Prostate gland (tissue), 2 donors: ENCODE measurements around the gene ABCA1. TPM values are rescaled to one million over a fixed set of nuclear protein-coding genes. Genes with fewer than 3 reads are reported as not detected.
"Not testable (repeated sequence)": the region's sequence is repeated elsewhere in the genome, so short reads cannot be mapped to it uniquely, and the experiment has no call there.

Source experiments
- DNase-seq: peaks from one replicate; pipeline ENCODE4 v3.0.0-alpha.2; 2019; ENCODE audit warnings: low spot score
- H3K27ac ChIP-seq, 2 donors: fragments of 200-600 bp; sonication (generic); 2 replicates each; pipeline ENCODE4 v1.5.1; 2017 to 2019
- H3K27me3 ChIP-seq: fragments of 200-600 bp; sonication (generic); replicated peaks from 2 replicates; pipeline ENCODE4 v1.5.1; 2019; ENCODE audit not compliant: insufficient read depth
- H3K36me3 ChIP-seq, 2 donors: fragments of 200-600 bp; sonication (generic); 1 replicate in 1 of 2; 2 replicates in 1 of 2; pipeline versions ENCODE4 v1.5.1 to v1.8.1; 2017 to 2019
- H3K4me1 ChIP-seq: fragments of 200-600 bp; sonication (generic); replicated peaks from 2 replicates; pipeline ENCODE4 v1.5.1; 2019
- H3K4me3 ChIP-seq, 2 donors: fragments of 200-600 bp; sonication (generic); 2 replicates each; pipeline ENCODE4 v1.5.1; 2017 to 2019
- H3K9me3 ChIP-seq: fragments of 200-600 bp; sonication (generic); 2 replicates; pipeline ENCODE4 v1.5.1; 2017
- POLR2A ChIP-seq: fragments of 450-650 bp; IDR thresholded peaks from one replicate; pipeline ENCODE4 v1.6.1; 2016; ENCODE audit warnings: antibody characterized with exemption, mild to moderate bottlenecking
- POLR2AphosphoS5 ChIP-seq: sonication (generic); formaldehyde crosslinking; IDR thresholded peaks from one replicate; pipeline ENCODE4 v1.6.1; 2017; ENCODE audit warnings: antibody characterized with exemption
- WGBS: methylation state at CpG from one replicate; pipeline ENCODE4 v1.1.5; 2018; 5-methylcytosine and 5-hydroxymethylcytosine counted together
- intact Hi-C: fragments of 100-400 bp; cut with DNase I; formaldehyde crosslinking; loops from one replicate; pipeline ENCODE4 v1.14.2; 2022
- total RNA-seq, 2 donors: library from RNA; depleted of rRNA; stranded (reverse); fragments of >200 nt; gene quantifications; one replicate each; pipeline ENCODE4 v1.1.0, GENCODE V29; 2016
- TF ChIP-seq, protein P1 (sequence below), 4 experiments: fragments of 200-600 bp in 2 of 4; fragments of 450-650 bp in 2 of 4; sonication (generic) in 2 of 4; IDR thresholded peaks; 1 replicate in 3 of 4; 2 replicates in 1 of 4; pipeline ENCODE4 v1.5.1; 2016 to 2019; ENCODE audit warnings: antibody characterized with exemption in 4 of 4, mild to moderate bottlenecking in 2 of 4, moderate library complexity in 2 of 4

The ABCA1 gene, protein sequence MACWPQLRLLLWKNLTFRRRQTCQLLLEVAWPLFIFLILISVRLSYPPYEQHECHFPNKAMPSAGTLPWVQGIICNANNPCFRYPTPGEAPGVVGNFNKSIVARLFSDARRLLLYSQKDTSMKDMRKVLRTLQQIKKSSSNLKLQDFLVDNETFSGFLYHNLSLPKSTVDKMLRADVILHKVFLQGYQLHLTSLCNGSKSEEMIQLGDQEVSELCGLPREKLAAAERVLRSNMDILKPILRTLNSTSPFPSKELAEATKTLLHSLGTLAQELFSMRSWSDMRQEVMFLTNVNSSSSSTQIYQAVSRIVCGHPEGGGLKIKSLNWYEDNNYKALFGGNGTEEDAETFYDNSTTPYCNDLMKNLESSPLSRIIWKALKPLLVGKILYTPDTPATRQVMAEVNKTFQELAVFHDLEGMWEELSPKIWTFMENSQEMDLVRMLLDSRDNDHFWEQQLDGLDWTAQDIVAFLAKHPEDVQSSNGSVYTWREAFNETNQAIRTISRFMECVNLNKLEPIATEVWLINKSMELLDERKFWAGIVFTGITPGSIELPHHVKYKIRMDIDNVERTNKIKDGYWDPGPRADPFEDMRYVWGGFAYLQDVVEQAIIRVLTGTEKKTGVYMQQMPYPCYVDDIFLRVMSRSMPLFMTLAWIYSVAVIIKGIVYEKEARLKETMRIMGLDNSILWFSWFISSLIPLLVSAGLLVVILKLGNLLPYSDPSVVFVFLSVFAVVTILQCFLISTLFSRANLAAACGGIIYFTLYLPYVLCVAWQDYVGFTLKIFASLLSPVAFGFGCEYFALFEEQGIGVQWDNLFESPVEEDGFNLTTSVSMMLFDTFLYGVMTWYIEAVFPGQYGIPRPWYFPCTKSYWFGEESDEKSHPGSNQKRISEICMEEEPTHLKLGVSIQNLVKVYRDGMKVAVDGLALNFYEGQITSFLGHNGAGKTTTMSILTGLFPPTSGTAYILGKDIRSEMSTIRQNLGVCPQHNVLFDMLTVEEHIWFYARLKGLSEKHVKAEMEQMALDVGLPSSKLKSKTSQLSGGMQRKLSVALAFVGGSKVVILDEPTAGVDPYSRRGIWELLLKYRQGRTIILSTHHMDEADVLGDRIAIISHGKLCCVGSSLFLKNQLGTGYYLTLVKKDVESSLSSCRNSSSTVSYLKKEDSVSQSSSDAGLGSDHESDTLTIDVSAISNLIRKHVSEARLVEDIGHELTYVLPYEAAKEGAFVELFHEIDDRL (N-terminal part only)
- total RNA-seq: 10 to 100 TPM; 11.0 to 63.7 TPM

DNA sequence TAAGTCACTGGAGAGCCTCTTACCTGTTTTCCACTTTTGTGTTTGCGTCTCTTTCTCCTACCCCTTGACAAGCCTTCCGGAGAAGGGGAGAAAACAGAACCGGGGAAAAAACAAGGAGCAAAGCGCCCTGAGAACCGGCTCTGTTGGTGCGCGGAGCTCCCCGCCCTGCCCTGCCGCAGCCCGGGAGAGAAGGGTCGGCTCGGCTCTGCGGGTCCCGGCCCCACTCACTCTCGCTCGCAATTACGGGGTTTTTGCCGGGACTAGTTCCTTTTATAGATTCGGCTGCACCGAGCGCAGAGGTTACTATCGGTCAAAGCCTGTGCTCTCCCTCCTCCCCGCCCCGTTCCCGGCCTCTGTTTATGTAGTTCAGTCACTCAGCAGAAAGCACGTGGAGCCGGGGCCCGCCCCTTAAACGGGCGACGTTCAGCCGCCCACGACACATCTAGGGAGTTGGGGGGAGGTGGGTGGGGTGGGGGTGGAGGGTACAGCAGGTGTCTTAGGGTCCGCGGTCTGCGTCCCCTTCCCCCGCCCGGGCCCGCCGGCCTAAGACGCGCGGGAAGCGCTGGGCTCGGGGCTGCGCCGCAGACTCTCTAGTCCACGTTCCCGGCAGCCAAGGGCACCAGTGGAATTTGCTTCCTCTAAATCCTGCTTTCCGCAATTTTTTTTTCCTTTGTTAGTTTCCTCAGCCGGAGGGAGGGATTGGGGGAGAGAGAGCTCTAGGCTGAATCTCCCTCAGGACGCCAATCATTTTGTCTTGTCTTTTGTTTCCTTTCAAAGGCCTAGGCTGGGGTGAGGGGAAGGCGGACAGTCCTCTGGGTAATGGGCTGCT is at the start of gene ABCA1:
ABCA1 (minus strand) TSS at position 244 of the 829 bp plus-strand sequence. CDS start 24,476 bp downstream, outside the sequence.
- H3K36me3 ChIP-seq: no peaks in the 10 kb centered on the region
- 6% methylated on average over 53 of the region's 53 CpGs for WGBS
- peak within 1 kb of the TSS; percentile 66 to 68 for H3K27ac ChIP-seq
- intact Hi-C loops: loop anchor here (1.0 to 10.0 kb wide), 7 partner anchors 40 to 487 kb away; partner anchors contain the start of gene SLC44A1
- TF ChIP-seq POLR2AphosphoS5: peak; percentile 75
- TF ChIP-seq, protein P1, sequence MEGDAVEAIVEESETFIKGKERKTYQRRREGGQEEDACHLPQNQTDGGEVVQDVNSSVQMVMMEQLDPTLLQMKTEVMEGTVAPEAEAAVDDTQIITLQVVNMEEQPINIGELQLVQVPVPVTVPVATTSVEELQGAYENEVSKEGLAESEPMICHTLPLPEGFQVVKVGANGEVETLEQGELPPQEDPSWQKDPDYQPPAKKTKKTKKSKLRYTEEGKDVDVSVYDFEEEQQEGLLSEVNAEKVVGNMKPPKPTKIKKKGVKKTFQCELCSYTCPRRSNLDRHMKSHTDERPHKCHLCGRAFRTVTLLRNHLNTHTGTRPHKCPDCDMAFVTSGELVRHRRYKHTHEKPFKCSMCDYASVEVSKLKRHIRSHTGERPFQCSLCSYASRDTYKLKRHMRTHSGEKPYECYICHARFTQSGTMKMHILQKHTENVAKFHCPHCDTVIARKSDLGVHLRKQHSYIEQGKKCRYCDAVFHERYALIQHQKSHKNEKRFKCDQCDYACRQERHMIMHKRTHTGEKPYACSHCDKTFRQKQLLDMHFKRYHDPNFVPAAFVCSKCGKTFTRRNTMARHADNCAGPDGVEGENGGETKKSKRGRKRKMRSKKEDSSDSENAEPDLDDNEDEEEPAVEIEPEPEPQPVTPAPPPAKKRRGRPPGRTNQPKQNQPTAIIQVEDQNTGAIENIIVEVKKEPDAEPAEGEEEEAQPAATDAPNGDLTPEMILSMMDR (IDR thresholded peaks at IDR 0.05): no peak
- TF ChIP-seq POLR2A: peak; percentile 80
- H3K4me1 ChIP-seq: no peaks in the 10 kb centered on the region
- peak; percentile 92 for DNase-seq
- no peaks in the 10 kb centered on the region for H3K27me3 ChIP-seq
- H3K4me3 ChIP-seq: peak within 1 kb of the TSS; percentile 58 to 66
- no peaks in the 10 kb centered on the region for H3K9me3 ChIP-seq

DNA sequence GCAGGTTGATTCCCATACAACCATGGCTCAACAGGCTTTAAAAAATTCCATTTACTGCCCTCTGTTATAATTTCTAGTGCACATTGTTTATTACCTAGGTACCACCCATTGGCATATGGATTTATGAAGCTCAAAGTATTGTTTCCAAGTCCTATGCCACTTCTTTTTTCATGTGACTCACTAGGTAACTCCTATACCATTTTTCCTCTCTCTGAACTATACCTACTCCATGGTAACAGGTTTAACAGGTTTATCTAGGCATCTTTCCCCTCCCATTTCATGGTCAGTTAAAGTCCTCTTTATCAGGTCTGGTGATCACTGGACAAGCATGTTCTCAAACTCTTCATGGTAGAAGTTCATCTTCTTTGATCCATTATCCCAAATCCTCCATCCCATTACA is 49.6 kb upstream of the ABCA1 start:
- H3K4me3 ChIP-seq: no peak overlapping the region
- TF ChIP-seq POLR2AphosphoS5 (no peak), POLR2A (no peak)
- TF ChIP-seq, protein P1 (IDR thresholded peaks at IDR 0.05): no peak
- DNase-seq: no peak
- no peaks in the 10 kb centered on the region for H3K4me1 ChIP-seq
- no peaks in the 10 kb centered on the region for H3K36me3 ChIP-seq
- H3K9me3 ChIP-seq: no peaks in the 10 kb centered on the region
- H3K27me3 ChIP-seq: no peaks in the 10 kb centered on the region
- intact Hi-C loops: loop anchor here (10.0 kb wide), 1 partner anchor 437 kb away; no protein-coding TSS in a partner anchor
- no peak overlapping the region for H3K27ac ChIP-seq

DNA sequence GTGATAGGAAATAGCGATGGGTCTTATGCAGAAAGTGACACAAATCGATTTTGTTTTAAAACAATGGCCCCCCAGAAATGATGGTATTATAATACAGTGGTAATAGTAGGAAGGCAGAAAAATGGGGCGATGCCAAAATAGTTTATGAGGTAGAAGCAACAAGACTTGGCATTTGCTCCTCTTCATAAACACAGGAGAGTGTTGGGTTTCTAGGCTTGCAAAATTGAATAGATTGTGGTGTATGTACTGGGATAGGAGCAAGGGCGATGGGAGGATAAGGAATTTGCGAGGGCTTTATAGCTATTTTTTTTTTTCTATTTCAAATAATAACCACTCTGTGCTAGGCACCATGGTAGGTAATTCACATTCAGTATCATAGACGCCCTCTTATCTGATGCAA is 49.2 kb upstream of the ABCA1 start:
- no peaks in the 10 kb centered on the region for H3K9me3 ChIP-seq
- no peak overlapping the region for H3K27ac ChIP-seq
- no peaks in the 10 kb centered on the region for H3K27me3 ChIP-seq
- no peak for DNase-seq
- 57% methylated on average over 6 of the region's 6 CpGs for WGBS
- no peaks in the 10 kb centered on the region for H3K36me3 ChIP-seq
- no peak overlapping the region for H3K4me3 ChIP-seq
- H3K4me1 ChIP-seq: no peaks in the 10 kb centered on the region
- intact Hi-C loops: loop anchor here (10.0 kb wide), 1 partner anchor 438 kb away; no protein-coding TSS in a partner anchor
- TF ChIP-seq POLR2AphosphoS5 (no peak), POLR2A (no peak)
- TF ChIP-seq, protein P1 (IDR thresholded peaks at IDR 0.05): no peak

DNA sequence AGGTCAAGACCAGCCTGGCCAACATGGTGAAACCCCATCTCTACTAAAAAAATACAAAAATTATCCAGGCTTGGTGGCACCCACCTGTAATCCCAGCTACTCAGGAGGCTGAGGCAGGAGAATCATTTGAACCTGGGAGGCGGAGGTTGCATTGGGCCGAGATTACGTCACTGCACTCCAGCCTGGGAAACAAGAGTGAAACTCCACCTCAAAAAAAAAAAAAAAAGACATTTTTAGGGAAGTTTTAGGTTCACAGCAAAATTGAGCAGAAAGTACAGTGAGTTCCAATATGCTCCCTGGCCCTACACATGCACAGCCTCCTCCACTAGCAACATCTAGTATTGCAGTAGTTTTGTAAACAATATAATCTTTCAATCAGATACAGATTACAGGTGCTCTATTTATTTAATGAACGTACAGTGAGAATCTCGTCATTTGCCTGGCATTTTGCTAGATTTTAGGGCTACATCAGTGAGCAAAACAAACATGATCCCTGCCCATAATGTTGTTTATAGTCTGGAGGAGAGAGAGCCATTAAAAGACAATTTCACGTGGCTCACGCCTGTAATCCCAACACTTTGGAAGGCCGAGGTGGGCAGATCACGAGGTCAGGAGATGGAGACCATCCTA is 48.1 kb upstream of the ABCA1 start:
- WGBS: 49% methylated on average over 9 of the region's 9 CpGs
- H3K36me3 ChIP-seq, DNase-seq, H3K27me3 ChIP-seq, H3K9me3 ChIP-seq, H3K4me3 ChIP-seq, H3K4me1 ChIP-seq, H3K27ac ChIP-seq: not testable (repeated sequence)
- intact Hi-C loops: loop anchor here (10.0 kb wide), 1 partner anchor 439 kb away; no protein-coding TSS in a partner anchor
